Activated CD4-positive, alpha-beta T cell treated with anti-CD3 and anti-CD28 coated beads for 24 hours (primary cell): ENCODE measurements around the gene DHCR24.

ENCODE experiments used
- DNase-seq, 2 donors: peaks; one replicate each; pipeline ENCODE4 v3.0.0-alpha.2; 2020; ENCODE audit warnings: low read depth in 2 of 2

DHCR24 gene

DNA sequence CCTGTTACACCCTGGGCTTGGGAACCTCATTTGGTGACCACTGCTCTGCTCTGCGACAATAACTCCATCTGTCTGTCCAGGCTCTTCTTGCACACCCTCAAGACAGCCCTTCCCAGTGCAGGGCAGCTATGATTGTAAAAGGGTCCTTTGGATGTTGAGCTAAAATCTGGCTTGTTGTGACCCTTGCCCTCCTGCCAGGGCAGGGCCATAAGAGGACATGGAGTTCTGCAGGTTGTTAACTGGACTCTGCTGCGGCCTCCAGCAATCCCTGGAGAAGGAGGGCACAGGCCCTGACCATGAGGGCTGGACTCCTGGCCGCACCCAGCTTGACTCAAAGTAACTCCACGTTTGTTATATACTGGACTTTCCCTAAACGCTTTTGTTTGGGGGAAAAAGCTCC lies 41.2 kb downstream of the DHCR24 start:
- no peak for DNase-seq

DNA sequence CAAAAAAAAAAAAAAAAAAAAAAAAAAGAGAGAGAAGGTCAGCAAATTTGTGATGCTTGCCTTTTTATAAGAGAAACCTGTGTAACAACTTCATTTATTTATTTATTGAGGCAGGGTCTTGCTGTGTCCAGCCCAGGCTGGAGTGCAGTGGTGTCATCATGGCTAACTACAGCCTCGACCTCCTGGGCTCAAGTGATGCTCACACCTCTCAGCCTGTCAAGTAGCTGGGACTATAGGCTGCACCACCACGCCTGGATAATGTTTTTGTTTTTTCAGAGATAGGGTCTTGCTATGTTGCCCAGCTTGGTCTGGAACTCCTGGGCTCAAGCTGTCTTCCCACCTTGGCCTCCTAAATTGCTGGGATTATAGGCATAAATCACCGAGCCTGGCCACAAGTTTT lies 42.4 kb downstream of the DHCR24 start:
- no peak for DNase-seq

DNA sequence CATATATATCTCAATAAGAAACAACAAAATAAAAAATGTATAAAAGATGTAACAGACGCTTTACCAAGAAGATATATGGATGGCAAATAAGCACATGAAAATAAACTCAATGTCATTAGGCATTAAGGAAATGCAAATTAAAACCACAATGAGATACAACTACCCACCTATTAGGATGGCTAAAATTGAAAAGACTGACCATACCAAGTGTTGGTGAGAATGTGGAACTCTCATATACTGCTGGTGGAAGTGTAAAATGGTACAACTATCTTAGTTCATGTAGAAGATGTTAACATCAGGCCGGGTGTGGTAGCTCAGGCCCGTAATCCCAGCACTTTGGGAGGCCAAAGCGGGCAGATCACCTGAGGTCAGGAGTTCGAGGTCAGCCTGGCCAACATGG lies 43.5 kb downstream of the DHCR24 start:
- no peak for DNase-seq

DNA sequence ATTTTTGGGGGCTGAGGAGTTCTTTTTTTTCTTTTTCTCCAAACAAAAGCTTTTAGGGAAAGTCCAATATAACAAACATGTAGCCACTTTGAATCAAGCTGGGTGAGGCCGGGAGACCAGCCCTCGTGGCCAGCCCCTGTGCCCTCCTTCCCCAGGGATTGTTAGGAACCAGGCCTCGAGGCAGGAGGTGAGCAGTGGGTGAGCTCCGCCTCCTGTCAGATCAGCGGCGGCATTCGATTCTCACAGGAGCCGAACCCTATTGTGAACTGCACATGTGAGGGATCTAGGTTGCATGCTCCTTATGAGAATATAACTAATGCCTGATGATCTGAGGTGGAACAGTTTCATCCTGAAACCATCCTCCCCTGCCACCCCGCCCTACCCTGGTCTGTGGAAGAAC lies 44.0 kb downstream of the DHCR24 start:
- DNase-seq, result no peak

DNA sequence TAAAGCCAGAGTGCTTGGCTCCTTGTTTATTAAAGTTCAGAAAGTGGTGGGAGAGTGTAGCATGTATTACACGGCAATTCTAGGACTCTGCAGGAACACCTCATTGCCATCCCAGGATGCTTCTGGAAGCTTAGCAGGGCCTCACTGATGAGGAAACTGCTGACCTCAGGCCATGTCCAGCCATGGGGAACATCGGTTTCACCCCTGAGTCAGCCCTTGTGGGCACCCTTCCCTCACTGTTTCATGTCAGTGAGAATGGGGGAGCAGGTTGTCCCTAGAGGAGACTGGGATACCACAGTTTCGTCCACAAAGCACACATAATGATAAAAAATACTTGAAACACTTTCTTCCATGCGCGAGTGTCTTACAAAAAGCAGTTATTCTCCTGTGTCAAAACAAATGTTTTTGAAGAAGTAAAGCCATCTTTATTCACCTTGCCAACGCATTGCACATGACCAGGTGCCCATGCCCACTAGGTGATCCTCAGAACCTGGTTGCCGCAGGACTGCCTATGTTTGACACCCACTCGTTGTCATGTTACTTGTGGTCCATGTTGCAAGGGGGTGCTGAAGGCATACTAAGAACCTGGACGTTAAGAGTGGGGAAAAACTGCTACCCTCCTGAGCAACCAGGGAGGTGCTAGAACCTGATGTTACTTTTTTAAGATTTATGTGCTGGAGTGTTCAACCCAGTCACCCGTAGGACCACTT lies 44.6 kb downstream of the DHCR24 start:
- no peak for DNase-seq

DNA sequence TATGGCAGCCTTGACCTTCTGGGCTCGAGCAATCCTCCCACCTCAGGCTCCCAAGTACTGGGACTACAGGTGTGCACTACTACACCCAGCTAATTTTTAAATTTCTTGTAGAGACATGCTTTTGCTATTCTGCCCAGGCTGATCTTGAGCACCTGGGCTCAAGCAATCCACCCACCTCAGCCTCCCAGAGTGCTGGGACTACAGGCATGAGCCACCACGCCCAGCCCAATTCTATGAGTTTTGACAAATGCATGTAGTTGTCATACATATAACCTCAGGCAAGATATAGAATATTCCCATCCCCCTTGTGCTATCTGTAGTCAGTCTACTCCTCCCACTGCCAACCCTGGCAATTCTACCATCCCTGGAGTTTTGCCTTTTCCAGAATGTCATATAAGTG lies 47.2 kb downstream of the DHCR24 start:
- no peak for DNase-seq

DNA sequence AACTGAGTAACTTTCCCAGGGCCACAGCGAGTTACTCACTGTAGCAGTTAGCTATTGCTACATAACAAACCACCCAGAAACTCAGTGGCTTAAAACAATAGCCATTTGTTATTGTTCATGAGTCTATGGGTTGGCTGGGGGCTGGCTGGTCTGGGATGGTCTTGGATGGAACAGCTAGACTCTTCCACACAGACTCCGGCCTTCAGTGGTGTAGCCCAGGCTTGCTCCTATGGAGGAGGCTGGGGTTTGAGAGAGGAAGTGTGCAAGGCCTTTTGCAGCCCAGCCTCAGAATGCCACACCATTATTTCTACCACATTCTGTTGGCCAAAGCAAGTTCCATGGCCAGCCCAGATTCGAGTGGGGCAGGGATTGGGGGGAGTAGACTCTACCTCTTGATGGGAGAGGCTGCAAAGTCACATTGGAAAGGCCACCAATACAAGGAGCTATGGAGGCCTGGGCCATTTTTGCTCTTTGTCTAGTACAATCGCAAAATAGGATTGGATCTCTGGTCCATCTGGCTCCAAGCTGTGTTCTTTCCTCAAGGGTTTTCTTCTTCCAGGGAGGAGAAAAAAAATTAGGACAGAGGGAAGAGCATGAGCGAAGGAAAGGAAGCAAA lies 48.3 kb downstream of the DHCR24 start:
- no peak for DNase-seq

DNA sequence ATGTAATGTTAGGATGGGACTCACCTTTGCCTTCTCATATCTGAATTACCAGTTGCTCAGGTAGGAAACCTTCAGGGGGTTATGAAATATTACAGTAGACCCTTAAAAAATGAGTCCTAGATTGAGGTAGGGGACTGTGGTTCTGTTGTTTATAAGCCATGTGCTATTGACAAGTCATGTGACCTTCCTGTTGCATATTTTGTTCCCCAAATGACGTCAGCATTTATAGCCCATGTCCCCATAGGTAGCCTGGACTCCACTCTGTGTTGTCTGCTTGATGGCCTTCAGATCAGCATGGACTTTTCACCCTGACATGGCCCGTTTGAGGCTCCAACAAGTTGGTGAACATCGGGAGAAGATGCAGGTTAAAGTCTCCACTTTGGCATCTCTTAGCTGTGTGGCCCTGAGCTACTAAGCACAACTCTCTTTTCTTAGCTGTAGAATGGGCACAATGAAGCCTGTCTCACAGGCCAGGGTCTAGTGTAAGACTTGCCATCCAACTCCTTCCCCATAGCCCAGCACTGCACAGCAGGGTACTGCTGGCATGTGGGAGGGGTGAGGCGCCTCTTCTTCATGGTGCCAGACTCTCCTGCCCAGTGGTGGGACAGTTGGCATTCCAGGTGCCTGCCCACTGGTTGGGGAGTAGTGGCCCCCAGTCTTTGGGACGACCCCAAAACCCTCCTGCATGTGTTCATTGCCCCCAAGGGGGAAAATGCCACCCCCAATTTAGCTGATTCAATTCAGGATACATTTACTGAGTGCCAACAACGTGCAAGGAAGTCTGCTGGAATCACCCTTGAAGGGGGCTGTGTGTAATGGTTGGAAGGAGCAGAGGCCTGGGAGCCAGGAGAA lies 49.8 kb downstream of the DHCR24 start:
- no peak for DNase-seq

DNA sequence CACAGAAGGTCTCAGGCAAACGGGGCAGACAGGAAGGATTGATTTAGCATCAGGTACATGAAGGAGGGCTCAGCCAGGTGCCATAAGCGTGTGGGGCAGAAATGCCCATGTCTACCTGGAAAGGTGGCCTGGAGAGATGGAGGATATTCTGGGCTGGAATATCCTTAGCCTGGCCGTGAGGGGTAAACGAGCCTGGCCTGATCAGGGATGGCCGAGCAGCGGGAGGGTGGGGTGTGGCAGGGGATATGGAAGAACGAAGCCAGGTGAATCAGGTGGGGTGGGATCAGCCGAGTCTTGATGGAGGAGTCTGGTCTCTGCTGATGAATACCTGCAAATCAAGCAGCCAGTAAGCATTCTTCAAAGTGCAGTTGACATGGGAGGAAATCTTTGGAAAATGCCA lies 50.4 kb downstream of the DHCR24 start:
- DNase-seq, result no peak

DNA sequence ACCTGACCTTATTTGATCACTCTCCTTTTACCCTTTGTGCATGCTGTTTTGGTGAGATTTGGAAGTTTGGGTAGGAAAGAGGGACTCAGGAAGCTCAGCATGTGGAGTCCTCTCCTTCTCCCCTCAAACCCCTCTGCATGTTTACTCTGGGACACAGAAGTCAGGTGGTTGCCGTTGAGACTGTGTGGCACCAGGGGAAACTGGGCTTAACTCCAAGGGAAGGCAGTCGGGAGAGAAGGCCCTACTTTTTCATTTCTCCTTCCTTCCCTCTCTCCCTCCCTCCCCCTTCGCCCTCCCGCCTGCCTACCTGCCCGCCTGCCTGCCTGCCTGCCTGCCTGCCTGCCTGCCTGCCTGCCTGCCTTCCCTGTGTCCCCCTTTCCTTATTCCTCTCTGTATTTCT lies 51.0 kb downstream of the DHCR24 start:
- no peak for DNase-seq

DNA sequence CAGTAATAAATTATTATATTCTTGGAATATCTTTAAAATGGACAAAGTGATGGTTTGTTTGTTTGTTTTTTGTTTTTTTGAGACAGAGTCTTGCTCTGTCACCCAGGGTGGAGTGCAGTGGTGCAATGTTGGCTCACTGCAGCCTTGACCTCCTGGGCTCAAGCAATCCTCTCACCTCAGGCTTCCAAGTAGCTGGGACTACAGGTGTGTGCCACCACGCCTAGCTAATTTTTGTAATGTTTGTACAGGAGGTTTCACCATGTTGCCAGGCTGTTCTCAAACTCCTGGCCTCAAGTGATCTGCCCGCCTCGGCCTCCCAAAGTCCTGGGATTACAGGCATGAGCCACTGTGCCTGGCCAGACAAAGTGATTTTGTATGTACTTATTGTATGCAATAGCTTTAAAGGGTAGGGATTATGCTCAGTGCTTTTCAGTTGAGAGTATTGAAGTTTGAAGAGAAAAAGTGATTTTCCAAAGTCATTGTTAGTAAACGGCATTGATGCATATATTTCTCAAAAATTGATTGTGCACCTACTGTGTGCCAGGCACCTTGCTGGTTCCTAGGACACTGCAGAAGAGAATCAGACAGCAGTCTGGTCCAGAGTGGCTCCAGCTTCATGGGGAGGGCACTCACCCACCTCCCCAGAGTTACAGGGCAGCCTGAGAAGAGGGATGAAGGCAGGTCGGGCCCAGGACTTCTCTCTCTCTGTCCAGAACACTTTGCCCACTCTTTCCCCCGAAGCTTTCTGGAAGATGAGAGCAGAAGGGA lies 51.7 kb downstream of the DHCR24 start:
- DNase-seq, result no peak

DNA sequence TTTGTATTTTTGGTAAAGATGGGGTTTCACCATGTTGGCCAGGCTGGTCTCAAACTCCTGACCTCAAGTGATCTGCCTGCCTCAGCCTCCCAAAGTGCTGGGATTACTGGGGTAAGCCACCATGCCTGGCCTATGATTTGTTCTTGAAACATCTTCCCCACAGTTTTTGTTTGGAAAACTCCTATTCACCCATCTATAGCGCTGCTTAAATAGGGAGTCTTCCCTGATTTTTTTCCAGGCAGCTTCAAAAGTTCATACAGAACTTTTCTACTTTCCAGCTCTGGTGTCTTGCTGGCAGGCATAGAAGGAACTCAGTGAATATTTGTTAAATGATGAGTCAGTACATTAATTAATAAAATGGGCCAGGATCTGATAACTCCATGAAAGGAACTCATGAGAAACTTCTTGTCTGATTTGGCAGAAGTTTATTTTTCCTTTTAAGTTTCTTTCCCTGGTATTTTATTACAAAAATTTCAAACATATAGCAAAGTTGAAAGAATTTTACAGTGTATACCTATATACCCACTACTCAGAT lies 52.9 kb downstream of the DHCR24 start:
- DNase-seq, result no peak

DNA sequence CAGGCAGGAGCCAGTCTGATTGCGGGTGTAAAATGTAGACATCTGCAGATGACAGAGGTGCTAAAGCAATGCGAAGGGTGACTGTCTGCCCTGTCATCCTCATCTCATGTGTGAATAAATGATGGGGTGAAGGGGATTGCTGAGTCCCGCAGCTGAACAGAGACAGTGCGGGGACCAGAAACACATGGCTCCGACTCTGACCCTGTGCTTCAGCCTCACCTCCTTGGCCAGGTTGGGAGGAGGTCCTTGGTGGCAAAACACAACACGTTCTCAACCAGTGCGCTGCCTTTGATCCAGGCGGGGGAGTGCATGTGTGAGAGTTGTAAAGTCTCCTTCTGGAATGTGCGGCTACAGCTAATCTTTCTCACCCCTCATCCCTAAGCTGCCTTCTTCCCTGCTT lies 53.9 kb downstream of the DHCR24 start:
- no peak for DNase-seq

DNA sequence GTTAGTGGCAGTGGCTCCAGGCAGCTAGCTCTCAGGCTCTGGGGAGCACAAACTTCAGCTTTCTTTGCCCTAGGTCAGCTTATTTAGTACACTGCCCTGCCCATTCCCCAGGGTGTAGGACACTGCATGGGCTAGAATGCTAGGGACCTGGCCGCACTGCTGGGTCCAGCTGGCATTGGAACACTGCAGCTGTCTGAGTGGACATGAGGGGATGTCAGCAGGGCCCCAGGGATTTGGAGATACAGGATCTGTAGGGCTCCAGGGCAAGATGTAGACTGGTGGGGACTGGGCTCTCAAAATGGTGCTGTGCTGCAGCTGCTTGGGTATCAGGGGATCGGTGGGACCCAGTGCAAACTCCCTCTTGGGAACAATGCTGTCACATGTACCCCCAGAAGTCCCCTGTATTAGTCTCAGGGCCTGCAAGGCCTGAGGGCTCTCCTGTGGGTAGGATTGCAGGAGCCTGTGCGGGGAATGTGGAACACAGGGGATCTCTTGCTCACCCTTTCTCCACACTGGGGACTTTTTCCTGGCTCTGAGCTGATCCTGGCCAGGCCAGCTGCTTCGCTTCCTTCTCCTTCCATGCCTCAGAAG lies 60.7 kb downstream of the DHCR24 start:
- no peak for DNase-seq

DNA sequence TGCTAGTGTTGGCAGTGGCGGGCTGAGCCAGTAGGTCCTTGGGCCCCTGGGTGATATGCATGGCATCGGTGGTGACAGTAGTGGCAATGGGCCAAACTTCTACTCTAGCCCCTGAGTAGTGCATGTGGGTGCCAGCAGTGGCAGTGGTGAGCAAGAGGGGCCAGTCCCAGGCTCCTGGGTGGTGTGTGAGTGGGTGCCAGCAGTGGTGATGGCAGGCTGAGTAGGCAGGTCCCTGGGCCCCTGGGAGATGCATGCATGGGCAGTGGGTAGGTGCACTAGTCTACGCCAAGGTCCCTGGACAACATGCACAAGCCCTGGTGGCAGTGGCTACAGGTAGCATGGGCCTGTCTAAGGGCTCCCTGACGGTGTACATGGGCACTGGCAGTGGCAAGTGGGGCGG lies 61.3 kb downstream of the DHCR24 start:
- no peak for DNase-seq

DNA sequence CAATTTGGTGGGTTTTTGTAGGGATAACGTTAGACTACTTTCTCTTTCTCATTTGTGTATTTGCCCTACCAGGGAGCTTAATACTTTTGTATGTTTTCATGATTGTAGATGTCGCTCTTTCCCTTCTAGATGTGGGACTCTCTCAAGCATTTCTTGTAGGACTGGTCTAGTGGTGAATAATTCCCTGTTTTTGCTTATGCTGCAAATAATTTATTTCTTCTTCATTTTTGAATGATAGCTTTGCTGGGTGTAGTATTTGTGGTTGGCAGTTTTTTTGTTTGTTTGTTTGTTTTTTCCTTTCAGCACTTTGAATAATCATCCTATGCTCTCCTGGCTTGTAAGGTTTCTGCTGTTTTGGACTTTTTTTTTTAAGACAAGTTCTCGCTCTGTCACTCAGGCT lies 63.3 kb downstream of the DHCR24 start:
- DNase-seq, result no peak

DNA sequence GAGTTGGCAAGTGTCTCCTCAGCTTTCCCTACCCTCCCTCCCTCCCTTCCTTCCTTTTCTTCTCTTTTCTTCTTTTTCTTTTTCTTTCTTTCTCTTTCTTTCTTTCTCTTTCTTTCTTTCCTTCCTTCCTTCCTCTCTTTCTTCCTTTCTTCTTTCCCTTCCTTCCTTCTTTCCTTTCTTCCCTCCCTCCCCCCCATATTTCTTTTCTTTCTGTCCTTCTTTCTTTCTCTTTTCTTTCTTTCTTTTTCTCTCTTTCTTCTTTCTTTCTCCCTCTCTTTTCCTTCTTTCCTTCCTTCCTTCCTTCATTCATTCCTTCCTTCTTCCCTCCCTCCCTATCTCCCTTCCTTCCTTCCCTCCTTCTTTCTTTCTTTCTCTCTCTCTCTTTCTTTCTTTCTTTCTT lies 67.3 kb downstream of the DHCR24 start:
- no peak for DNase-seq

DNA sequence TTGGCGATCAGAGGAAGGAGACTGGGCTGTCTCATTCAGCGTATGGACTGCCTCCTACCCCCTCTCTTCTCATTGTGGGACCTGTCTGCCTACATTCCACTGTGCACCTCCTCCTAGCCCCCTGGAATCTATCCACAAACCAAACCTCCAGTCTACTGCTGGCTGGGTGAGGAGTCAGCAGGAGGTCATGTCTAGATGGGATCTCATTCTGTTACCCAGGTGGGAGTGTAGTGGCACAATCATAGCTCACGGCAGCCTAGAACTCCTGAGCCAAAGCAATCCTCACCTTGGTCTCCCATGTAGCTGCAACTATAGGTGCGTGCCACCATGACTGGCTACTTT lies 67.8 kb downstream of the DHCR24 start:
- no peak for DNase-seq

DNA sequence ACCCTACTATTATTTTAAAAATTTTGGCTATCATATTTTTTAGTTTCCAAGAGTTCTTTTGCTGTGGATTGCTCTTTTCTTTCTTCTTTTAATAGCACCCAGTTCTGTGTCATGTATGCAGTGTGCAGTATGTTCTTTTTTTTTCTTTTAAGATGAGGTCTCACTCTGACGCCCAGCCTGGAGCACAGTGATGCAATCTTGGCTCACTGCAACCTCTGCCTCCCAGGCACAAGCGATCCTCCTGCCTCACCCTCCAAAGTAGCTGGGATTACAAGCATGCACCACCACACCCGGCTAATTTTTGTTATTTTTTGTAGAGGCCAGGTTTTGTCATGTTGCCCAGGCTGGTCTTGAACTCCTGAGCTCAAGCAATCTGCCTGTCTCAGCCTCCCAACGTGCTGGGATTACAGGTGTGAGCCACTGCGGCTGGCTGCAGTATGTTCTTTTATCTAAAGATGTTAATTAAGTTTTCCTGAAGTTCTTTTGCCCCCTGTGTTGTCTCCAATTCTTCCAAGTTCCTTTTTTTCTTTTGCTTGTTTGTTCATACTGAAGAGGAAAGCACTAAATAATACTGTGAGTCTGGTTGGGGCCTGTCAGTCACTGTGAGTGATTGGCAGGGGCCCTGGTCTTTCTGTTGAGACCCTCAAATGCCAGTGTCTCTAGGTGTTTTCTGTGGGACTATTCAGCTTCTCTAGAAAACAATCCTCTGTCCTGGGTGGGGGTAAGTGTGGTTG lies 68.4 kb downstream of the DHCR24 start:
- DNase-seq, result no peak

DNA sequence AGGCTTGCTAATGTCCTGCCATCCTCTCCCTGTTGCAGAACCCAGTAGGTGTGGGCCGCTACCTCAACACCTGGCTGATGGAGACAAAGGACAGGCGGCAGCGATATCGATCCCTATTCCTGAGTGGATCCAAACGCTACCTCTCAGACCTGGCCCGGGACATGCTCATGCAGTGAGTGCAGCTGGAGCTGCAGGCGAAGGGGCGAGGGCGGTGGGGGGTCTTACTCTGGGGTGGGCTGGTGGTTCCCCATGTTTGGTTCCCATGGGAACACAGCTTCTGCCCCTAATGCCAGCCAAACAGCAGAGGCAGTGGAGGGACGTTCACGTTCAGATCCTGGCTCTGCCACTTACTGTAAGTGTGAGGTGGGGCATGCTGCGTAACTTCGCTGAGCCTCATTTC lies 70.0 kb downstream of the DHCR24 start:
- no peak for DNase-seq

DNA sequence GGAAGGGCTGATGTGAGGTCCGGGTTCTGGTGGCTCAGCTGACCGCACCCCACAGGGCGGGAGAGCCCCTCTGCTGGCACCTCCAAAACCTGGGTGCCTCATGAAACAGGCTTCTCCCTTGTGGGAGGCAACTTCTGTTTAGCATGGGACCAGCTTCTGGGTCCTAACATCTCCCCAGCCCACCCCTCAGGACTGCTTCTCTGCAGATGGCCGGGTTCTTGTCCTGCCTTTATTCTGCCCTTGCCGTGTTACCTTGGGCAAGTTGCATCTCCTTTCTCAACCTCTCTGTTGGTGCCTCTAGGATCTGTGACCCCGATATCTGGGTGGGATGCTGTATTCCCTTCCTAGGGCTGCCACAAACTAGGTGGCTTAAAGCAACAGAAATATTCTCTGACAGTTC lies 70.9 kb downstream of the DHCR24 start:
- DNase-seq, result no peak
